OCI-LY3 (cell line): ENCODE data around the gene LCN6.

ENCODE experiments used
- H2AFZ ChIP-seq: fragments of 200-600, 300-600 bp; shearing (Covaris generic); 2 replicates; pipeline ENCODE4 v1.6.0; 2014; ENCODE audit warnings: antibody characterized with exemption, low read depth, low read length
- H3K27ac ChIP-seq: fragments of 200-600, 300-600 bp; sonication (generic); 2 replicates; pipeline ENCODE4 v1.5.1; 2014; ENCODE audit warnings: mild to moderate bottlenecking, low read length, moderate library complexity, mixed read lengths
- H3K27me3 ChIP-seq: fragments of 200-600, 300-600 bp; sonication (generic); 2 replicates; pipeline ENCODE4 v1.6.1; 2014; ENCODE audit warnings: low read depth, low read length, mixed read lengths
- H3K36me3 ChIP-seq: fragments of 200-600, 300-600 bp; sonication (generic); replicated peaks from 2 replicates; pipeline ENCODE3; 2014; ENCODE audit warnings: low read depth, low read length, mixed read lengths
- H3K4me1 ChIP-seq: fragments of 300-600, 200-600 bp; sonication (generic); 2 replicates; pipeline ENCODE4 v1.6.1; 2014; ENCODE audit warnings: low read length, mixed read lengths
- H3K4me2 ChIP-seq: fragments of 200-600, 300-600 bp; sonication (generic); 2 replicates; pipeline ENCODE4 v1.6.1; 2014; ENCODE audit warnings: low read length, mixed read lengths
- H3K4me3 ChIP-seq: fragments of 300-600, 200-600 bp; sonication (generic); 2 replicates; pipeline ENCODE4 v1.5.1; 2014; ENCODE audit warnings: antibody characterized with exemption, mild to moderate bottlenecking, low read length, moderate library complexity
- H3K79me2 ChIP-seq: fragments of 300-600, 200-600 bp; shearing (Covaris generic); 2 replicates; pipeline ENCODE4 v1.6.1; 2014; ENCODE audit warnings: mild to moderate bottlenecking, low read length, mixed read lengths
- H3K9ac ChIP-seq: fragments of 300-600, 200-600 bp; shearing (Covaris generic); 2 replicates; pipeline ENCODE4 v1.6.0; 2014; ENCODE audit warnings: mild to moderate bottlenecking, low read length, moderate library complexity
- H3K9me3 ChIP-seq: fragments of 200-600, 300-600 bp; shearing (Covaris generic); 2 replicates; pipeline ENCODE4 v1.6.1; 2014; ENCODE audit warnings: low read length, mixed read lengths; ENCODE audit not compliant: insufficient read depth
- H4K20me1 ChIP-seq: fragments of 200-600, 300-600 bp; sonication (generic); 2 replicates; pipeline ENCODE4 v1.6.1; 2016; ENCODE audit warnings: low read length, mixed read lengths; ENCODE audit not compliant: insufficient read depth
- EZH2phosphoT487 ChIP-seq: fragments of 200-600 bp; shearing (Covaris generic); IDR thresholded peaks from 2 replicates; pipeline ENCODE4 v1.6.1; 2018; ENCODE audit warnings: antibody characterized with exemption, mixed run types, low read depth
- TF ChIP-seq, protein P1 (sequence below): fragments of 200-600, 300-600 bp; sonication (generic); IDR thresholded peaks from 2 replicates; pipeline ENCODE4 v1.5.1; 2014; ENCODE audit warnings: antibody characterized with exemption, low read length, low read depth

The LCN6 gene

GRCh38 chr9:136759436-136760325 lies 11.4 kb upstream of the LCN6 start:
- Histone ChIP-seq H2AFZ (no peak overlapping the region), H3K27me3 (0 out of 2 replicates have a peak, but pooled peaks cover 3% of the 10 kb centered on the region), H3K27ac (no peak overlapping the region), H3K4me1 (no peaks in the 10 kb centered on the region), H3K36me3 (no peaks in the 10 kb centered on the region), H3K4me3 (no peak overlapping the region), H3K4me2 (no peak overlapping the region), H3K9me3 (no peaks in the 10 kb centered on the region), H3K79me2 (no peaks in the 10 kb centered on the region), H3K9ac (no peak overlapping the region), H4K20me1 (no peaks in the 10 kb centered on the region)
- no peak for TF ChIP-seq EZH2phosphoT487
- TF ChIP-seq, protein P1, sequence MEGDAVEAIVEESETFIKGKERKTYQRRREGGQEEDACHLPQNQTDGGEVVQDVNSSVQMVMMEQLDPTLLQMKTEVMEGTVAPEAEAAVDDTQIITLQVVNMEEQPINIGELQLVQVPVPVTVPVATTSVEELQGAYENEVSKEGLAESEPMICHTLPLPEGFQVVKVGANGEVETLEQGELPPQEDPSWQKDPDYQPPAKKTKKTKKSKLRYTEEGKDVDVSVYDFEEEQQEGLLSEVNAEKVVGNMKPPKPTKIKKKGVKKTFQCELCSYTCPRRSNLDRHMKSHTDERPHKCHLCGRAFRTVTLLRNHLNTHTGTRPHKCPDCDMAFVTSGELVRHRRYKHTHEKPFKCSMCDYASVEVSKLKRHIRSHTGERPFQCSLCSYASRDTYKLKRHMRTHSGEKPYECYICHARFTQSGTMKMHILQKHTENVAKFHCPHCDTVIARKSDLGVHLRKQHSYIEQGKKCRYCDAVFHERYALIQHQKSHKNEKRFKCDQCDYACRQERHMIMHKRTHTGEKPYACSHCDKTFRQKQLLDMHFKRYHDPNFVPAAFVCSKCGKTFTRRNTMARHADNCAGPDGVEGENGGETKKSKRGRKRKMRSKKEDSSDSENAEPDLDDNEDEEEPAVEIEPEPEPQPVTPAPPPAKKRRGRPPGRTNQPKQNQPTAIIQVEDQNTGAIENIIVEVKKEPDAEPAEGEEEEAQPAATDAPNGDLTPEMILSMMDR, result no peak

DNA sequence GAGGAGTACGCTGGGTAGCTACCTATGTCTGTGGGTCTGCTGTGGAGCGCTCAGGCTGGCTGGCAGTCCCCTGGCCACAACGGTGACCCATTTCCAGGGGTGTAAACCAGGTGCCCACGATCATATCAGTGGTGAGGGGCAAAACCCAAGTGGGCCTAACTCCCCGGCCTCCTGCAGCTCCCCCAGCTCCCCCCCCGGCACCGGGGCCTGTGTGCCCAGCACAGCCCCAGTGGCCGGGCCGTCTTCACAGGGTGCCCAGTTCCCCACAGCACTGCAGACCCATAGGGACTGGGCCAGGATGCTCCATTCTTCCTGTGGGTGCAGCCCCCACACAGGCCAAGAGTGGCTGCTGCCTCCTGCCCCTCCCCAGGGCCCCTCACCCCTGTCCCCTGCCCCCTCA lies 10.7 kb upstream of the LCN6 start:
- H3K9ac ChIP-seq, result no peak overlapping the region
- no peak for TF ChIP-seq EZH2phosphoT487
- TF ChIP-seq, protein P1, result no peak

DNA sequence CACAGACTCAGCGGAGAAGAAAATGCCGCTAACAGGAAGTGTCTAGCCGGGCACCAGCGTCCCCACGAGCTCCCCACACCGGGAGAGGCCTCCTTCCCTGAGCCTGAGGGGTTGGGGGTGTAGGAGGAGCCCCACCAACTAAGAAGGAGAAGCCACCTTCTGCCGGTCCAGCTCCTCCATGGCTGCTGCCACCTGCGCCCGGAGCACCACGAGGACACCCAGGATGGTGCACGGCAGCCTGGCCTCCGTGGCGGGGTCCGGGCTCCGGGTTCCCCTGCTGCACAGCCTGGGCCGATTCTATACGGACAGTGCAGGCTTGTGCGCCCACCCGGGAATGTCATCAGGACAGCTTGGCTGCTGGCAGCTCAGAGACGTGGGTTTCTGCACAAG lies 9.4 kb upstream of the LCN6 start:
- no peak overlapping the region for H3K9ac ChIP-seq
- H3K4me3 ChIP-seq, result no peak overlapping the region
- H3K36me3 ChIP-seq, result no peaks in the 10 kb centered on the region
- H3K79me2 ChIP-seq, result no peaks in the 10 kb centered on the region
- TF ChIP-seq, protein P1, result no peak
- no peak for TF ChIP-seq EZH2phosphoT487
- H4K20me1 ChIP-seq, result no peaks in the 10 kb centered on the region
- no peak overlapping the region for H2AFZ ChIP-seq
- peaks cover 1% of the 10 kb centered on the region; the same call in 1 of the 2 replicates for H3K9me3 ChIP-seq
- H3K4me1 ChIP-seq, result no peaks in the 10 kb centered on the region
- no peak overlapping the region for H3K4me2 ChIP-seq
- no peaks in the 10 kb centered on the region for H3K27me3 ChIP-seq
- H3K27ac ChIP-seq, result no peak overlapping the region

More for the DNA sequence above, 10.7 kb upstream of the LCN6 start:
- no peaks in the 10 kb centered on the region for H3K9me3 ChIP-seq
- no peaks in the 10 kb centered on the region for H3K79me2 ChIP-seq
- no peak overlapping the region for H3K4me2 ChIP-seq
- H3K4me1 ChIP-seq, result no peaks in the 10 kb centered on the region
- 0 out of 2 replicates have a peak, but pooled peaks cover 3% of the 10 kb centered on the region for H3K27me3 ChIP-seq
- no peaks in the 10 kb centered on the region for H4K20me1 ChIP-seq
- no peak overlapping the region for H3K27ac ChIP-seq
- H3K4me3 ChIP-seq, result no peak overlapping the region
- H3K36me3 ChIP-seq, result no peaks in the 10 kb centered on the region
- no peak overlapping the region for H2AFZ ChIP-seq

- no peak overlapping the region for H3K4me3 ChIP-seq
- TF ChIP-seq, protein P1, result no peak
- TF ChIP-seq EZH2phosphoT487, result no peak
- H3K27me3 ChIP-seq, result no peaks in the 10 kb centered on the region
- H3K4me1 ChIP-seq, result no peaks in the 10 kb centered on the region
- no peaks in the 10 kb centered on the region for H3K36me3 ChIP-seq
- no peaks in the 10 kb centered on the region for H4K20me1 ChIP-seq
- H3K27ac ChIP-seq, result no peak overlapping the region
- no peak overlapping the region for H2AFZ ChIP-seq
- no peak overlapping the region for H3K4me2 ChIP-seq
- no peak overlapping the region for H3K9ac ChIP-seq
- no peaks in the 10 kb centered on the region for H3K79me2 ChIP-seq
- peaks cover 5% of the 10 kb centered on the region for H3K9me3 ChIP-seq
Observed at GRCh38 chr9:136757328-136757727, 9.0 kb upstream of the LCN6 start.
